Mucosa of descending colon (tissue), 3 donors: ENCODE measurements around the gene MIPOL1. TPM values are rescaled to one million over a fixed set of nuclear protein-coding genes. Genes with fewer than 3 reads are reported as not detected.
A peak's percentile ranks its signal among the peaks of the same experiment; 100 is the strongest.

ENCODE experiments used
- ATAC-seq: fragments of 200-7000 bp; cut with Tn5 transposase; one replicate; pipeline ENCODE4 v1.9.1; 2020; ENCODE audit warnings: mild to moderate bottlenecking, moderate library complexity
- DNase-seq, 3 donors: peaks; one replicate each; pipeline ENCODE4 v3.0.0-alpha.2; 2020
- H3K36me3 ChIP-seq: fragments of 200-600 bp; one replicate; pipeline ENCODE4 v1.8.0; 2021; ENCODE audit warnings: low read depth, mild to moderate bottlenecking
- H3K4me1 ChIP-seq: fragments of 200-600 bp; one replicate; pipeline ENCODE4 v1.8.0; 2021; ENCODE audit warnings: low read depth, mild to moderate bottlenecking
- H3K4me3 ChIP-seq: fragments of 200-600 bp; one replicate; pipeline ENCODE4 v1.8.0; 2021; ENCODE audit warnings: mild to moderate bottlenecking
- H3K9me3 ChIP-seq: fragments of 200-600 bp; one replicate; pipeline ENCODE4 v1.8.0; 2021; ENCODE audit warnings: mild to moderate bottlenecking
- CTCF ChIP-seq: fragments of 200-600 bp; IDR thresholded peaks from one replicate; pipeline ENCODE4 v1.8.0; 2022; ENCODE audit warnings: antibody characterized with exemption, mild to moderate bottlenecking
- intact Hi-C, 2 donors: fragments of 100-400 bp; cut with DNase I in 1 of 2; cut with micrococcal nuclease in 1 of 2; formaldehyde crosslinking; loops; one replicate each; pipeline versions ENCODE4 v1.11.0 to v1.11.1; 2022; cut with DNase I, micrococcal nuclease
- total RNA-seq, 3 donors: library from RNA; stranded (reverse); fragmentation: NEBNext Ultra II Directional in 2 of 3; extraction: Animal tissue kit (Norgen Biotek cat#: 25700) in 2 of 3; gene quantifications; one replicate each; pipeline versions ENCODE4 v1.2.1 to v1.2.4, GENCODE V29; 2021 to 2023
- donor health status: DM: no; HTN: no; CAD: no; lungs with moderate emphysema.
- donor health status: DM: no; HTN: no; CAD: no.
- donor health status: DM: no; HTN: yes; CAD: no.

MIPOL1 gene
- total RNA-seq, 3 donors from 2014 or later, result 5.5 to 12.0 (median 11.7) TPM

DNA sequence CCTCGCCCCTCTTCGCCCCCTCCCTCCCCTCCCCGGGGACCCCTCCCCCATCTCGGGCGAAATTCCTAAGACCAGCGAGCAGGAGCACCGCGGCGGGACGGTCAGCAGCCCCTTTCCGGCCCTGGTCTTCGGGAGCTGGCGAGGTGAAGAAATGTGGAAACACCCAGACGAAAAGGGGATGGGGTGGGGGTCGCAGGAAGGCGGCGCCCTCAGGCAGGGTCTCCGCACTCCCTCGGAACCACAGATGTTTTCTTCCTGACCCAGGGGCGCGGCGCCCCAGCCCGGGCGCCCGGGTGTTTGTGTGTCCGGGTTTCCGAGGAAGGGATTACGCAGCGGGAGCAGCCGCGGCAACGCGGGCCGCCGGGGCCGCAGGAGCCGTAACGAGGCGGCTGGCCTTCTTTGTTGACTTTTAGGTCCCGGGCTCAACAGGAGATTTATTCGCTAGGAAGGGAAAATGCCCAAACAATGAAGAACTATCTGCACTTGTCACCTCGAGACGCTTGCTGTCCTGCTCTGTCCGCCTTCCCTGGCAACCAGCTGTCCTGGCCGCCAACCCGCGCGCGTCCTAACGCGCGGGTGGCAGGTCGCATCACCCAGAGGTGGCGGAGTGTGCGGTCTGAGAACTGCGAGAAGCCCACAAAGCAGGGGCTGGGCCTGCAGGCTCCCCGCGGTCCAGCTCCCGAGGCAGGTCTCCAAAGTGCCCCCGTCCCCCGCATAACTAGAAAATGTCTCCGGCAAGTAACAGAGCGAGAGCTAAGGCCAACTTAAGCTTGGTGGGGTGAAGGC, 390.3 kb downstream of the MIPOL1 start:
- DNase-seq (peak in 2 of 3 donors; percentile 36 to 58), ATAC-seq (no peak)
- intact Hi-C loops, result loop anchor here in 1 of 2 donors (5.0 kb wide), 1 partner anchor 166 kb away; no protein-coding TSS in a partner anchor
- Histone ChIP-seq H3K9me3 (no peaks in the 10 kb centered on the region), H3K4me3 (peak overlapping the region; percentile 14), H3K36me3 (no peaks in the 10 kb centered on the region), H3K4me1 (peaks cover 9% of the 10 kb centered on the region)
- TF ChIP-seq CTCF, result no peak

DNA sequence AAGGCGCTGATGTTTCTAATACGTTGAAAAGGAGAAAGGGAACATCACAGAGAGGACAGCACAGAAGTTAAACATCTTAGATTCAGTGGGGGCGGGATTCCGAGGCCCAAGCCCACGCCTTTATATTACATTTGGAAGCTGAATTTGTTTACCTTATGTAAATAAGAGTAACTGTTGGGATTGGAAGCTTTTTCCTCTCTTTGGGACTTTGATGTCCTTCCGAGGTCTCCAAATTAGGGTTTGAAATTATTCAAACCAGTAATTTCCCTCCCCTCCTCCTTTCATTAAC, 390.9 kb downstream of the MIPOL1 start:
- DNase-seq (peak in 2 of 3 donors; percentile 59 to 66), ATAC-seq (peak; percentile 10)
- intact Hi-C loops, result loop anchor here in 1 of 2 donors (5.0 kb wide), 1 partner anchor 166 kb away; no protein-coding TSS in a partner anchor
- Histone ChIP-seq H3K36me3 (no peaks in the 10 kb centered on the region), H3K4me3 (peak overlapping the region; percentile 14), H3K4me1 (peaks cover 9% of the 10 kb centered on the region), H3K9me3 (no peaks in the 10 kb centered on the region)
- no peak for TF ChIP-seq CTCF

- no peak for ATAC-seq
- Histone ChIP-seq H3K4me3 (no peak overlapping the region), H3K4me1 (peaks cover 9% of the 10 kb centered on the region), H3K9me3 (no peaks in the 10 kb centered on the region), H3K36me3 (no peaks in the 10 kb centered on the region)
- DNase-seq, result peak in 1 of 3 donors; percentile 49
- intact Hi-C loops, result loop anchor here in 1 of 2 donors (5.0 kb wide), 1 partner anchor 167 kb away; no protein-coding TSS in a partner anchor
- no peak for TF ChIP-seq CTCF
Measured at GRCh38 chr14:37588956-37589714, 391.4 kb downstream of the MIPOL1 start.

- ATAC-seq (no peak), DNase-seq (no peak)
- Histone ChIP-seq H3K36me3 (no peaks in the 10 kb centered on the region), H3K4me3 (no peak overlapping the region), H3K4me1 (peaks cover 5% of the 10 kb centered on the region), H3K9me3 (no peaks in the 10 kb centered on the region)
- intact Hi-C loops, result loop anchor here in 1 of 2 donors (5.0 to 10.0 kb wide), 2 partner anchors 168 to 345 kb away; no protein-coding TSS in a partner anchor
- no peak for TF ChIP-seq CTCF
Measured at GRCh38 chr14:37589715-37590427, 392.1 kb downstream of the MIPOL1 start.

GRCh38 chr14:37590428-37591139, 392.8 kb downstream of the MIPOL1 start:
- intact Hi-C loops, result loop anchor here in 1 of 2 donors (10.0 kb wide), 1 partner anchor 346 kb away; no protein-coding TSS in a partner anchor
- no peak for TF ChIP-seq CTCF
- H3K36me3 ChIP-seq, result no peaks in the 10 kb centered on the region
- DNase-seq (no peak), ATAC-seq (no peak)
- peaks cover 5% of the 10 kb centered on the region for H3K4me1 ChIP-seq
- H3K4me3 ChIP-seq, result no peak overlapping the region
- H3K9me3 ChIP-seq, result no peaks in the 10 kb centered on the region
